Measurements from ENCODE around the gene TMEM91. TPM values are rescaled to one million over a fixed set of nuclear protein-coding genes. Genes with fewer than 3 reads are reported as not detected.

TMEM91 gene
- total RNA-seq, 2 donors from 2014 or later = 3.5 to 15.1 TPM

Other genes starting within 250 kb of the TMEM91 start
- gene CYP2S1, start 183.3 kb upstream of the TMEM91 start, total RNA-seq = under 1 TPM in 1 of 2 donors, not detected in 1; 0.13 TPM
- gene AXL, start 157.3 kb upstream of the TMEM91 start, total RNA-seq = 1 to 10 TPM in 1 of 2 donors, under 1 TPM in 1; 0.04 to 2.3 TPM
- gene HNRNPUL1, start 112.2 kb upstream of the TMEM91 start, total RNA-seq = 100 to 1,000 TPM; 324 to 357 TPM
- gene CCDC97, start 66.4 kb upstream of the TMEM91 start, total RNA-seq = 10 to 100 TPM; 35.1 to 40.9 TPM
- 100 to 1,000 TPM; 107 to 158 TPM for gene TGFB1, start 22.6 kb upstream of the TMEM91 start, total RNA-seq
- gene B9D2, start 12.4 kb upstream of the TMEM91 start, total RNA-seq = 1 to 10 TPM; 6.7 to 9.5 TPM
- gene EXOSC5, start 20.8 kb downstream of the TMEM91 start, total RNA-seq = 10 to 100 TPM; 33.0 to 58.7 TPM
- 10 to 100 TPM; 19.4 to 48.1 TPM for gene BCKDHA, start 21.3 kb downstream of the TMEM91 start, total RNA-seq
- under 1 TPM; 0.45 to 0.71 TPM for gene B3GNT8, start 50.8 kb downstream of the TMEM91 start, total RNA-seq
- gene DMAC2, start 63.4 kb downstream of the TMEM91 start, total RNA-seq = 10 to 100 TPM; 34.0 to 66.2 TPM
- gene ERICH4, start 66.6 kb downstream of the TMEM91 start, total RNA-seq = not detected
- gene CEACAM21, start 199.6 kb downstream of the TMEM91 start, total RNA-seq = 10 to 100 TPM; 27.1 to 30.7 TPM